Stomach (tissue), 4 donors: ENCODE measurements around the gene CHAT.

Experiments used
- EP300 ChIP-seq: sonication (generic); formaldehyde crosslinking; IDR thresholded peaks from one replicate; pipeline ENCODE4 v1.6.1; 2017; ENCODE audit warnings: antibody characterized with exemption
- POLR2A ChIP-seq, 4 donors: fragments of 450-650 bp; IDR thresholded peaks; one replicate each; pipeline ENCODE4 v1.6.1; 2016; ENCODE audit warnings: antibody characterized with exemption in 4 of 4, control low read depth in 2 of 4, mild to moderate bottlenecking in 1 of 4, moderate library complexity in 1 of 4
- TF ChIP-seq, protein P1 (sequence below), 7 experiments: fragments of 450-650 bp in 4 of 7; fragments of 200-600 bp in 3 of 7; sonication (generic) in 3 of 7; IDR thresholded peaks; one replicate each; pipeline ENCODE4 v1.5.1; 2016 to 2019; ENCODE audit warnings: antibody characterized with exemption in 7 of 7, control low read depth in 2 of 7, mild to moderate bottlenecking in 1 of 7

DNA sequence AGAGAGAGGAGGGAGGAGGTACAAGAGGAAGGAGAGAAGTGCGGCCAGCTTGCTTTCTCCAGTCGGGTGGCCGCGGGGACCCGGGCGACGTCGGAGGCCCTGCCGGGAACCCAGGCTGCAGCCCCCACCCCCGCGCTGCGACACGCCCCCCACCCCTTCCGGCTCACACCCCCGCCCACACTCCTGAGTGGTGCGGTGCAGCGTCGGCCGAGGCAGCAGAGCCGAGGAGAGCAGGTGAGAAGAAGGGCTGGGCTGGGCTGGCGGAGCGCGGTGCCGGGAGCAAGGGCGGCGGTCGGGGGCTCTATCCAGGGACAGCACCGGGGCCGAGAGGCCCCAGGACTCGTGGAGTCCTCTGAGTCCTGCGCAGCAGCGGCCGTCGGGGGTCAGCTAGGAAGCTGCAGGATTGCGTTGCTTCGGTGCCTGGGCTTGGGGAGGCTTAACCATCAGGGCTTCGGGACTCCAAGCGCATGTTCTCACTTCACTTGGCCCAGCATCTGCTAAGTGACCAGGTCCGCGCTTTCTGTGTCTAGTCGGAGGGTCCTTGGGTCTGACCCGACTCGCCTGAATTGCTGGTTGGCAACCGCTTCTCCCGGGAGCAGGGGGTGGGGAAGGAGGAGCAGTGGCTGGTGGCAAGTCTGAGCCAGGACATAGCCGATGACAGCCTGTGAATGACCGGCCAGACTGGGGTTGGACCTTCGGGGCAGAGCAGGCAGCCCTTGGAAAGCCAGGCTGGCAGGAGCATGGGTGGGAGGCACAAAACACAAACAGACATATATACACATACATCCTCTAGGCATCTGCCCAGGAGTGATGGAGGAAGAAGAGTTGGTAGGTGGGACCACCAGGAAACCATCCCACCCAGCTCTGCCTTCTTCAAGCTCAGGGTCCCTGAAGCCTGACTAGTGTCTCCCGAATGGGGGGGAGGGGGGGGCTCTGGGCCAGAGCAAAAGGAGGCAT, 683 bp downstream of the CHAT start:
- TF ChIP-seq, protein P1, sequence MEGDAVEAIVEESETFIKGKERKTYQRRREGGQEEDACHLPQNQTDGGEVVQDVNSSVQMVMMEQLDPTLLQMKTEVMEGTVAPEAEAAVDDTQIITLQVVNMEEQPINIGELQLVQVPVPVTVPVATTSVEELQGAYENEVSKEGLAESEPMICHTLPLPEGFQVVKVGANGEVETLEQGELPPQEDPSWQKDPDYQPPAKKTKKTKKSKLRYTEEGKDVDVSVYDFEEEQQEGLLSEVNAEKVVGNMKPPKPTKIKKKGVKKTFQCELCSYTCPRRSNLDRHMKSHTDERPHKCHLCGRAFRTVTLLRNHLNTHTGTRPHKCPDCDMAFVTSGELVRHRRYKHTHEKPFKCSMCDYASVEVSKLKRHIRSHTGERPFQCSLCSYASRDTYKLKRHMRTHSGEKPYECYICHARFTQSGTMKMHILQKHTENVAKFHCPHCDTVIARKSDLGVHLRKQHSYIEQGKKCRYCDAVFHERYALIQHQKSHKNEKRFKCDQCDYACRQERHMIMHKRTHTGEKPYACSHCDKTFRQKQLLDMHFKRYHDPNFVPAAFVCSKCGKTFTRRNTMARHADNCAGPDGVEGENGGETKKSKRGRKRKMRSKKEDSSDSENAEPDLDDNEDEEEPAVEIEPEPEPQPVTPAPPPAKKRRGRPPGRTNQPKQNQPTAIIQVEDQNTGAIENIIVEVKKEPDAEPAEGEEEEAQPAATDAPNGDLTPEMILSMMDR (IDR thresholded peaks at IDR 0.05) = no peak
- TF ChIP-seq EP300 = no peak
- no peak for TF ChIP-seq POLR2A (IDR thresholded peaks at IDR 0.05)
